CD14-positive monocyte (primary cell): ENCODE results near the gene MATK. TPM values are rescaled to one million over a fixed set of nuclear protein-coding genes. Genes with fewer than 3 reads are reported as not detected.

Experiments used
- DNase-seq, 3 donors: peaks; one replicate each; pipeline ENCODE4 v3.0.0-alpha.2; 2011 to 2022
- H2AFZ ChIP-seq: 2 replicates; pipeline ENCODE4 v1.6.0; 2012; ENCODE audit warnings: mild to moderate bottlenecking, low read depth, low read length, inconsistent platforms; ENCODE audit not compliant: insufficient read depth, poor library complexity, severe bottlenecking
- H3K27ac ChIP-seq, 2 donors: 1 replicate in 1 of 2; 2 replicates in 1 of 2; pipeline ENCODE4 v1.5.1; 2012 to 2013; ENCODE audit warnings: low read length in 2 of 2, control low read depth in 1 of 2, inconsistent platforms in 1 of 2, low read depth in 1 of 2, mild to moderate bottlenecking in 1 of 2
- H3K27me3 ChIP-seq, 2 donors: one replicate each; pipeline versions ENCODE4 v1.6.0 to v1.6.1; 2011 to 2013; ENCODE audit warnings: low read length in 2 of 2; ENCODE audit not compliant: control insufficient read depth in 2 of 2, insufficient read depth in 2 of 2
- H3K36me3 ChIP-seq, 2 donors: replicated peaks in 1 of 2; 1 replicate in 1 of 2; 2 replicates in 1 of 2; pipeline versions ENCODE4 v1.5.1 to v1.6.1; 2012 to 2013; ENCODE audit warnings: low read length in 2 of 2, control low read depth in 1 of 2, inconsistent platforms in 1 of 2, mild to moderate bottlenecking in 1 of 2; ENCODE audit not compliant: insufficient read depth in 2 of 2, control insufficient read depth in 1 of 2
- H3K4me1 ChIP-seq, 2 donors: 1 replicate in 1 of 2; 2 replicates in 1 of 2; pipeline versions ENCODE4 v1.5.1 to v1.6.1; 2012 to 2013; ENCODE audit warnings: low read length in 2 of 2, control low read depth in 1 of 2, inconsistent platforms in 1 of 2, mild to moderate bottlenecking in 1 of 2, moderate library complexity in 1 of 2; ENCODE audit not compliant: insufficient read depth in 2 of 2, control insufficient read depth in 1 of 2
- H3K4me2 ChIP-seq: replicated peaks from 2 replicates; pipeline ENCODE3; 2012; ENCODE audit warnings: low read length, moderate library complexity, mild to moderate bottlenecking; ENCODE audit not compliant: poor library complexity, severe bottlenecking; ENCODE audit errors: extremely low read depth
- H3K4me3 ChIP-seq, 3 experiments: fragments of 200-600 bp in 1 of 3; sonication (generic) in 1 of 3; replicated peaks in 1 of 3; 1 replicate in 2 of 3; 2 replicates in 1 of 3; pipeline ENCODE4 v1.5.1; 2011 to 2013; ENCODE audit warnings: low read length in 3 of 3, mild to moderate bottlenecking in 3 of 3, control low read depth in 2 of 3, low read depth in 2 of 3, inconsistent platforms in 1 of 3, moderate library complexity in 1 of 3
- H3K79me2 ChIP-seq: 2 replicates; pipeline ENCODE4 v1.6.0; 2012; ENCODE audit warnings: mild to moderate bottlenecking, control low read depth, inconsistent platforms, low read length, moderate library complexity; ENCODE audit not compliant: insufficient read depth
- H3K9ac ChIP-seq: 2 replicates; pipeline ENCODE4 v1.6.0; 2017; ENCODE audit warnings: low read length, mild to moderate bottlenecking; ENCODE audit not compliant: insufficient read depth, poor library complexity, severe bottlenecking
- H3K9me3 ChIP-seq, 2 donors: replicated peaks in 1 of 2; 1 replicate in 1 of 2; 2 replicates in 1 of 2; pipeline versions ENCODE4 v1.5.1 to v1.6.1; 2012 to 2013; ENCODE audit warnings: low read length in 2 of 2, control low read depth in 1 of 2; ENCODE audit not compliant: control insufficient read depth in 1 of 2, insufficient read depth in 1 of 2
- H4K20me1 ChIP-seq: 2 replicates; pipeline ENCODE4 v1.6.0; 2012; ENCODE audit warnings: mild to moderate bottlenecking, low read length, control low read depth, moderate library complexity; ENCODE audit not compliant: insufficient read depth
- H3K27ac Mint-ChIP-seq, 7 donors: one replicate each; pipeline ENCODE4 v1.8.0; 2020; ENCODE audit warnings: mild to moderate bottlenecking in 7 of 7, mixed read lengths in 7 of 7, moderate library complexity in 6 of 7, inconsistent platforms in 2 of 7
- H3K27me3 Mint-ChIP-seq, 3 donors: one replicate each; pipeline ENCODE4 v1.8.0; 2021 to 2022; ENCODE audit warnings: low read depth in 3 of 3, mild to moderate bottlenecking in 3 of 3, mixed read lengths in 3 of 3, moderate library complexity in 3 of 3, inconsistent platforms in 1 of 3
- H3K36me3 Mint-ChIP-seq, 2 donors: one replicate each; pipeline ENCODE4 v1.8.0; 2020; ENCODE audit warnings: mixed read lengths in 2 of 2, inconsistent platforms in 1 of 2, mild to moderate bottlenecking in 1 of 2
- H3K4me1 Mint-ChIP-seq: one replicate; pipeline ENCODE4 v1.8.0; 2020; ENCODE audit warnings: mild to moderate bottlenecking, mixed read lengths
- H3K4me3 Mint-ChIP-seq, 2 donors: one replicate each; pipeline ENCODE4 v1.8.0; 2020; ENCODE audit warnings: mild to moderate bottlenecking in 2 of 2, mixed read lengths in 2 of 2, moderate library complexity in 1 of 2
- H3K9me3 Mint-ChIP-seq, 7 donors: one replicate each; pipeline ENCODE4 v1.8.0; 2020 to 2022; ENCODE audit warnings: mixed read lengths in 7 of 7, mild to moderate bottlenecking in 6 of 7, moderate library complexity in 6 of 7, inconsistent platforms in 2 of 7
- CTCF ChIP-seq: fragments of 200-600 bp; IDR thresholded peaks from one replicate; pipeline ENCODE4 v1.8.0; 2022; ENCODE audit warnings: antibody characterized with exemption, mild to moderate bottlenecking
- WGBS: methylation state at CpG from one replicate; pipeline ENCODE4 v1.1.5; 2013; ENCODE audit warnings: missing lambda C conversion rate; ENCODE audit not compliant: insufficient coverage; 5-methylcytosine and 5-hydroxymethylcytosine counted together
- intact Hi-C, 2 donors: fragments of 100-400 bp; cut with micrococcal nuclease; formaldehyde crosslinking; loops; one replicate each; pipeline versions ENCODE4 v1.15.0 to v1.15.1; 2023
- polyA plus RNA-seq, 3 donors: library from polyadenylated mRNA; depleted of rRNA in 1 of 3; unstranded in 2 of 3; stranded (reverse) in 1 of 3; fragments of 300-500 nt in 2 of 3; fragments of >200 nt in 1 of 3; fragmentation: Illumina TruSeq in 2 of 3; gene quantifications; 1 replicate in 2 of 3; 2 replicates in 1 of 3; pipeline ENCODE4 v1.2.3, GENCODE V29; 2012 to 2021

MATK gene
- polyA plus RNA-seq, 3 donors, result 0.20 to 0.44 (median 0.35) TPM

DNA sequence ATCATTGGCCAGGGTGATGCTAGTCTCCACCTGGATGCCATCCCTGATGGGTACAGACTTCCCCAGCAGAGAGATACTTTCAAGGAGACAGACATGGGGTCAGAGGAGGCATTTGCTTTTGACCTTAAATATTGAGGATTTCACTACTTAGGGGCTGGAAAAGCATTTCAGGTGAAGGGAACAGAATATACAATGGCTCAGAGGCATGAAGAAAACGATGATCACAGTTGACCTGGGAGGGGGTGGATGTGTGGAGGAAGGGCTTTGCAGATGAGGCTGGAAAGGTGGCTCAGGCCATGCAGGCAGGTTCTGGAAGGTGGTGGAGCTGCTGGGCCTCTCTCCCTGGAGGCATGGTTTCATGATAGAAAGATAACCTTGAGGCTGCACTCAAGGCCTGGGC lies 3.9 kb downstream of the MATK start:
- no peaks in the 10 kb centered on the region for H3K36me3 ChIP-seq
- H3K36me3 Mint-ChIP-seq, result peaks cover 1 to 7% of the 10 kb centered on the region in 2 donors
- intact Hi-C loops, result no loop called here
- no peak overlapping the region for H3K4me2 ChIP-seq
- H4K20me1 ChIP-seq, result no peaks in the 10 kb centered on the region
- 100% methylated on average over 1 of the region's 1 CpG for WGBS
- no peak overlapping the region for H3K27ac Mint-ChIP-seq
- H3K27ac ChIP-seq, result no peak overlapping the region
- no peak overlapping the region for H3K9ac ChIP-seq
- H3K4me3 ChIP-seq, result no peak overlapping the region
- no peak for DNase-seq
- no peaks in the 10 kb centered on the region for H3K79me2 ChIP-seq
- H3K4me1 ChIP-seq, result peaks cover 7 to 15% of the 10 kb centered on the region in 2 donors
- H2AFZ ChIP-seq, result no peak overlapping the region
- H3K27me3 ChIP-seq, result peaks cover 0 to 13% of the 10 kb centered on the region in 2 donors
- peaks cover 22 to 32% of the 10 kb centered on the region in 2 donors for H3K9me3 ChIP-seq
- no peak overlapping the region for H3K4me3 Mint-ChIP-seq
- H3K4me1 Mint-ChIP-seq, result peaks cover 9% of the 10 kb centered on the region
- peaks cover 19 to 35% (median 23%) of the 10 kb centered on the region in 7 donors for H3K9me3 Mint-ChIP-seq
- TF ChIP-seq CTCF, result no peak
- H3K27me3 Mint-ChIP-seq, result peaks cover 14 to 26% (median 15%) of the 10 kb centered on the region in 3 donors

DNA sequence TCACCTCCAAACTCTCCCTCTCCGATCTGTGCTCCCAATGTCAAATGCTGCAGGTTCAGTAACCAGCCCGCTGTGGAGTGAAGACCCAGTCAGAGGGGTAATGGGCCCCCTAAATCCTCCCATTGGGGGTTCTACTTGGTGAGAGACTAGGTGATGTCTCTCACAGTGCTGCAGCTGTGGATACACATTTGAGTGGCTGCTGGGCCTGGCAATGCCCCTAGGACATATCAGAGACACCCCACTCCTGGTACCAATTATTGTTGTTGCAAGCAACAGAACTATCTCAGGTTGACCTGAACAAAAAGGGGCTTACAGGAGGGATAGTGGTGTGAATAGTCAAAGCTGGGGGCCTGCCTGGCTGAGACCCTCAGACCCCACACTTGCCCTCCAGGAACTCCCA lies 4.6 kb downstream of the MATK start:
- peaks cover 0 to 10% of the 10 kb centered on the region in 2 donors for H3K27me3 ChIP-seq
- no peaks in the 10 kb centered on the region for H3K79me2 ChIP-seq
- H3K27ac ChIP-seq, result no peak overlapping the region
- no peak overlapping the region for H3K4me3 ChIP-seq
- peaks cover 12 to 19% (median 16%) of the 10 kb centered on the region in 3 donors for H3K27me3 Mint-ChIP-seq
- no peaks in the 10 kb centered on the region for H3K36me3 ChIP-seq
- no peak overlapping the region for H3K27ac Mint-ChIP-seq
- no CpG with 5 or more reads among the region's 2 CpGs for WGBS
- H3K4me2 ChIP-seq, result no peak overlapping the region
- H3K9me3 Mint-ChIP-seq, result peaks cover 19 to 35% (median 23%) of the 10 kb centered on the region in 7 donors
- peaks cover 7 to 15% of the 10 kb centered on the region in 2 donors for H3K4me1 ChIP-seq
- DNase-seq, result no peak
- H3K4me1 Mint-ChIP-seq, result peaks cover 9% of the 10 kb centered on the region
- peaks cover 22 to 32% of the 10 kb centered on the region in 2 donors for H3K9me3 ChIP-seq
- no peak overlapping the region for H2AFZ ChIP-seq
- no peak overlapping the region for H3K4me3 Mint-ChIP-seq
- peaks cover 1 to 7% of the 10 kb centered on the region in 2 donors for H3K36me3 Mint-ChIP-seq
- intact Hi-C loops, result no loop called here
- TF ChIP-seq CTCF, result no peak
- no peak overlapping the region for H3K9ac ChIP-seq
- H4K20me1 ChIP-seq, result no peaks in the 10 kb centered on the region
